HepG2 (cell line): ENCODE measurements around the gene ASB16. TPM values are rescaled to one million over a fixed set of nuclear protein-coding genes. Genes with fewer than 3 reads are reported as not detected.

ENCODE experiments used
- BCL6 ChIP-seq: IDR thresholded peaks from 2 replicates; pipeline ENCODE4 v1.6.1; 2016; ENCODE audit warnings: missing genetic modification reagents, missing compliant biosample characterization
- CHD2 ChIP-seq: IDR thresholded peaks from 2 replicates; pipeline ENCODE4 v1.6.1; 2011; ENCODE audit warnings: low read depth, low read length, improper control_type of control experiment
- CREB1 ChIP-seq, 2 experiments: fragments of 450-650 bp in 1 of 2; IDR thresholded peaks; 2 replicates each; pipeline ENCODE4 v1.6.1; 2016 to 2017; ENCODE audit warnings: control low read depth in 1 of 2, mild to moderate bottlenecking in 1 of 2, missing compliant biosample characterization in 1 of 2, missing genetic modification characterization in 1 of 2
- FOSL2 ChIP-seq: sonication (generic); formaldehyde crosslinking; IDR thresholded peaks from 2 replicates; pipeline ENCODE4 v1.4.0; 2020; ENCODE audit warnings: missing genetic modification reagents
- HCFC1 ChIP-seq: fragments of 150-350 bp; IDR thresholded peaks from 2 replicates; pipeline ENCODE4 v1.6.1; 2014; ENCODE audit warnings: low read depth, low read length
- HMG20B ChIP-seq: conservative IDR thresholded peaks from 2 replicates; pipeline ENCODE4 v1.6.1; 2016; ENCODE audit warnings: missing genetic modification reagents, missing compliant biosample characterization
- HNF4G ChIP-seq, 2 experiments: sonication (generic) in 1 of 2; formaldehyde crosslinking in 1 of 2; IDR thresholded peaks; 2 replicates each; pipeline versions ENCODE4 v1.4.0 to v1.6.1; 2011 to 2020; ENCODE audit warnings: borderline replicate concordance in 2 of 2, low read depth in 2 of 2, mild to moderate bottlenecking in 2 of 2, low read length in 1 of 2, missing genetic modification reagents in 1 of 2, moderate library complexity in 1 of 2
- HNRNPUL1 ChIP-seq: fragments of 200-400 bp; formaldehyde crosslinking; IDR thresholded peaks from 2 replicates; pipeline ENCODE4 v1.6.1; 2017; ENCODE audit warnings: low read depth, mild to moderate bottlenecking, low read length, moderate library complexity
- ISL2 ChIP-seq: sonication (generic); formaldehyde crosslinking; IDR thresholded peaks from 2 replicates; pipeline ENCODE4 v1.5.0; 2020; ENCODE audit warnings: missing genetic modification reagents
- MAFK ChIP-seq, 2 experiments: IDR thresholded peaks in 1 of 2; conservative IDR thresholded peaks in 1 of 2; 2 replicates each; pipeline ENCODE4 v1.6.1; 2011; ENCODE audit warnings: improper control_type of control experiment in 2 of 2, low read length in 2 of 2
- NR2F6 ChIP-seq, 2 experiments: IDR thresholded peaks; 2 replicates each; pipeline ENCODE4 v1.6.1; 2016; ENCODE audit warnings: antibody characterized with exemption in 1 of 2, mild to moderate bottlenecking in 1 of 2
- NR3C1 ChIP-seq: sonication (generic); formaldehyde crosslinking; IDR thresholded peaks from 2 replicates; pipeline ENCODE4 v1.4.0; 2020; ENCODE audit warnings: missing genetic modification reagents
- SMAD3 ChIP-seq: sonication (generic); formaldehyde crosslinking; IDR thresholded peaks from 2 replicates; pipeline ENCODE4 v1.4.0; 2020; ENCODE audit warnings: missing genetic modification reagents
- SMAD9 ChIP-seq: sonication (generic); formaldehyde crosslinking; IDR thresholded peaks from 2 replicates; pipeline ENCODE4 v1.5.1; 2020; ENCODE audit warnings: mild to moderate bottlenecking, missing genetic modification reagents
- SPEN ChIP-seq: sonication (generic); formaldehyde crosslinking; IDR thresholded peaks from 2 replicates; pipeline ENCODE4 v1.5.1; 2020; ENCODE audit warnings: low read depth, mild to moderate bottlenecking, missing genetic modification reagents
- XRCC5 ChIP-seq: fragments of 200-400 bp; formaldehyde crosslinking; optimal IDR thresholded peaks from 2 replicates; pipeline ENCODE3; 2017; ENCODE audit warnings: mild to moderate bottlenecking, low read length
- ZNF264 ChIP-seq: sonication (generic); formaldehyde crosslinking; IDR thresholded peaks from 2 replicates; pipeline ENCODE4 v1.4.0; 2020; ENCODE audit warnings: missing genetic modification reagents
- ZNF552 ChIP-seq: sonication (generic); formaldehyde crosslinking; IDR thresholded peaks from 2 replicates; pipeline ENCODE4 v1.9.0; 2022; ENCODE audit warnings: missing genetic modification reagents, mild to moderate bottlenecking, borderline replicate concordance
- ZNF572 ChIP-seq: sonication (generic); formaldehyde crosslinking; IDR thresholded peaks from 2 replicates; pipeline ENCODE4 v1.5.1; 2020; ENCODE audit warnings: mild to moderate bottlenecking, missing genetic modification reagents
- ZNF589 ChIP-seq: sonication (generic); formaldehyde crosslinking; conservative IDR thresholded peaks from 2 replicates; pipeline ENCODE4 v1.8.0; 2022; ENCODE audit warnings: mild to moderate bottlenecking, moderate library complexity, missing genetic modification reagents
- ZNF747 ChIP-seq: sonication (generic); formaldehyde crosslinking; IDR thresholded peaks from 2 replicates; pipeline ENCODE4 v1.8.1; 2023; ENCODE audit warnings: missing genetic modification reagents, mild to moderate bottlenecking, borderline replicate concordance
- ZNF839 ChIP-seq: sonication (generic); formaldehyde crosslinking; IDR thresholded peaks from 2 replicates; pipeline ENCODE4 v1.4.0; 2020; ENCODE audit warnings: missing genetic modification reagents, mild to moderate bottlenecking, borderline replicate concordance
- polyA plus RNA-seq, 8 experiments: library from polyadenylated mRNA; depleted of rRNA in 3 of 8; stranded (reverse) in 7 of 8; unstranded in 1 of 8; fragments of >200 nt; fragmentation: Illumina TruSeq in 4 of 8; extraction: Trizol in 4 of 8; gene quantifications; 2 replicates each; pipeline versions ENCODE4 v1.2.1 to v1.2.3, GENCODE V29; 2011 to 2016; ENCODE audit warnings: low read depth in 4 of 8, missing spikeins in 1 of 8, mixed read lengths in 1 of 8; ENCODE audit not compliant: insufficient read depth in 1 of 8
- total RNA-seq, 5 experiments: library from RNA; depleted of rRNA; stranded (reverse); fragments of >200 nt; fragmentation: Illumina TruSeq; extraction: Trizol; gene quantifications; 2 replicates each; pipeline ENCODE4 v1.2.3, GENCODE V29; 2016; ENCODE audit warnings: low read depth in 1 of 5
- TF ChIP-seq, protein P1 (sequence below): sonication (generic); formaldehyde crosslinking; IDR thresholded peaks from 2 replicates; pipeline ENCODE4 v1.4.0; 2020; ENCODE audit warnings: missing genetic modification reagents
- TF ChIP-seq, protein P2 (sequence below): IDR thresholded peaks from 2 replicates; pipeline ENCODE4 v1.6.1; 2018; ENCODE audit warnings: missing genetic modification reagents
- TF ChIP-seq, protein P3 (sequence below): IDR thresholded peaks from 2 replicates; pipeline ENCODE4 v1.6.1; 2012; ENCODE audit warnings: inconsistent platforms

ASB16 gene
- total and polyA plus RNA-seq, 2 of the 13 experiments (the other 11 are each of a cell fraction or from before 2014, with no cell fraction given) = 0.07 TPM; not detected in 1

DNA sequence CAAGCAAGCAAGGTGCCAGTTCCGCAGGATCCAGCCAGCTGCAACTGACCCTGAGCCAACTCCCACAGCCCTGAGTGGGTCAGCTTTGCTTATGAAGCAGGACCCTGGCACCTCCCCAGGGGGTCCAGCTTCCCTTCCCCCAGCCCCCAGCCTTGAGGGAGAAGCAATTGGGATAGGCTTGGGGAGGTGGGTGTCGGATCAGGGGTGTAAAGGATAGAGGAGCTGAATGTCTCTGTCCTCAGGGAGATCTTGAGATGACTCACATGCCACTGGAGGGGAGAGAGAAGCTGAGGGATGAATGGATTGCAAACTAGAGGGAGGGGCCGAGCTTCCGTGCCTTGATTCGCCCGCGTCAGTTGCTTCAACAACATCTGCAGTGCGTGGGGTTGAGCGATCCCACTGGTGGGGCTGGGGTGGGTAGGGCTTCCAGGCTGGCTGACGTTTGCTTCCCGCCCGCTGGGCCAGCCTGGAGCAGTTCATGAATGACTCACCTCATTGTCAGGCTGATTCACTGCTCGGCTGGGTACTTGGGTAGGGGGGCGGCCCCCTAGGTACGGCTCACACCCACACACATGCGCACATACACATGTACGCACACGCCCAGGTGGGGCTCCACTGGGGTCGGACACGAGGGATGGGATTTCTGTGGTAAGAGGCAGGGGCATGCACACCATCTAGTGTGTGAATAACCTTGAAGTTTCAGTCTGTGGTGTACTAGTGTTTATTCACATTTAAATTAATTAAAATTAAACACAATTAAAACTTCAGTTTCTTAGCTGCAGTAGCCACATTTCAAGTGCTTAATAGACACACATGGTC is 32.4 kb upstream of the ASB16 start (continued):
- TF ChIP-seq CHD2 = 0 out of 2 replicates have a peak, but pooled peaks have one; percentile 8
- peak; percentile 99 for TF ChIP-seq FOSL2
- 0 out of 2 replicates have a peak, but pooled peaks have one; percentile 48 for TF ChIP-seq ZNF839
- TF ChIP-seq SPEN (CRISPR knock-in tag) = peak; percentile 68; the same call in 1 of the 2 replicates
- TF ChIP-seq ZNF264 (CRISPR knock-in tag) = no peak
- TF ChIP-seq, protein P1, sequence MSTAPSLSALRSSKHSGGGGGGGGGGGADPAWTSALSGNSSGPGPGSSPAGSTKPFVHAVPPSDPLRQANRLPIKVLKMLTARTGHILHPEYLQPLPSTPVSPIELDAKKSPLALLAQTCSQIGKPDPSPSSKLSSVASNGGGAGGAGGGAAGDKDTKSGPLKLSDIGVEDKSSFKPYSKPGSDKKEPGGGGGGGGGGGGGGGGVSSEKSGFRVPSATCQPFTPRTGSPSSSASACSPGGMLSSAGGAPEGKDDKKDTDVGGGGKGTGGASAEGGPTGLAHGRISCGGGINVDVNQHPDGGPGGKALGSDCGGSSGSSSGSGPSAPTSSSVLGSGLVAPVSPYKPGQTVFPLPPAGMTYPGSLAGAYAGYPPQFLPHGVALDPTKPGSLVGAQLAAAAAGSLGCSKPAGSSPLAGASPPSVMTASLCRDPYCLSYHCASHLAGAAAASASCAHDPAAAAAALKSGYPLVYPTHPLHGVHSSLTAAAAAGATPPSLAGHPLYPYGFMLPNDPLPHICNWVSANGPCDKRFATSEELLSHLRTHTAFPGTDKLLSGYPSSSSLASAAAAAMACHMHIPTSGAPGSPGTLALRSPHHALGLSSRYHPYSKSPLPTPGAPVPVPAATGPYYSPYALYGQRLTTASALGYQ (CRISPR knock-in tag) = peak; percentile 63; the same call in 1 of the 2 replicates
- 0 out of 4 replicates have a peak, but pooled peaks of 1 of the 2 experiments have one; percentile 2 for TF ChIP-seq MAFK (conservative IDR thresholded peaks at IDR 0.05 in 1 of 2, IDR thresholded peaks at IDR 0.05 in 1 of 2; ENCODE audit: low read length in 2 of 2)
- TF ChIP-seq HNRNPUL1 = no peak
- TF ChIP-seq HMG20B = 0 out of 2 replicates have a peak, but pooled peaks have one; percentile 25
- 0 out of 2 replicates have a peak, but pooled peaks have one; percentile 66 for TF ChIP-seq ZNF572
- TF ChIP-seq SMAD9 (CRISPR knock-in tag) = no peak
- no peak for TF ChIP-seq HCFC1
- TF ChIP-seq SMAD3 (CRISPR knock-in tag) = peak; percentile 12; the same call in 1 of the 2 replicates
- TF ChIP-seq, protein P2, sequence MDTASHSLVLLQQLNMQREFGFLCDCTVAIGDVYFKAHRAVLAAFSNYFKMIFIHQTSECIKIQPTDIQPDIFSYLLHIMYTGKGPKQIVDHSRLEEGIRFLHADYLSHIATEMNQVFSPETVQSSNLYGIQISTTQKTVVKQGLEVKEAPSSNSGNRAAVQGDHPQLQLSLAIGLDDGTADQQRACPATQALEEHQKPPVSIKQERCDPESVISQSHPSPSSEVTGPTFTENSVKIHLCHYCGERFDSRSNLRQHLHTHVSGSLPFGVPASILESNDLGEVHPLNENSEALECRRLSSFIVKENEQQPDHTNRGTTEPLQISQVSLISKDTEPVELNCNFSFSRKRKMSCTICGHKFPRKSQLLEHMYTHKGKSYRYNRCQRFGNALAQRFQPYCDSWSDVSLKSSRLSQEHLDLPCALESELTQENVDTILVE (CRISPR knock-in tag) = peak; percentile 69; the same call in 1 of the 2 replicates
- peak; percentile 53 for TF ChIP-seq CREB1 (IDR thresholded peaks at IDR 0.05)
- peak; percentile 57; the same call in 1 of the 2 replicates for TF ChIP-seq CREB1 (CRISPR knock-in tag; IDR thresholded peaks at IDR 0.05)
- TF ChIP-seq NR3C1 (CRISPR knock-in tag) = no peak
- TF ChIP-seq, protein P3, sequence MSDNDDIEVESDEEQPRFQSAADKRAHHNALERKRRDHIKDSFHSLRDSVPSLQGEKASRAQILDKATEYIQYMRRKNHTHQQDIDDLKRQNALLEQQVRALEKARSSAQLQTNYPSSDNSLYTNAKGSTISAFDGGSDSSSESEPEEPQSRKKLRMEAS = peak; percentile 76
- TF ChIP-seq ZNF589 (CRISPR knock-in tag) = 0 out of 2 replicates have a peak, but pooled peaks have one; percentile 17
- TF ChIP-seq NR2F6 (IDR thresholded peaks at IDR 0.05) = no peak
- TF ChIP-seq NR2F6 (CRISPR knock-in tag; IDR thresholded peaks at IDR 0.05) = no peak; the same call in 1 of the 2 replicates
- 0 out of 2 replicates have a peak, but pooled peaks have one; percentile 6 for TF ChIP-seq BCL6 (CRISPR knock-in tag)
- peak; percentile 66 for TF ChIP-seq XRCC5
- peak; percentile 16; the same call in 1 of the 2 replicates for TF ChIP-seq ISL2 (CRISPR knock-in tag)
- peak; percentile 59; the same call in 1 of the 2 replicates for TF ChIP-seq ZNF747 (CRISPR knock-in tag)
- no peak for TF ChIP-seq HNF4G (IDR thresholded peaks at IDR 0.05; ENCODE audit: borderline replicate concordance, low read depth, low read length)
- no peak for TF ChIP-seq HNF4G (CRISPR knock-in tag; IDR thresholded peaks at IDR 0.05; ENCODE audit: borderline replicate concordance, low read depth)
- peak; percentile 62; the same call in 1 of the 2 replicates for TF ChIP-seq ZNF552 (CRISPR knock-in tag)
